Head of caudate nucleus (tissue), 42 donors: Measurements from ENCODE around the gene ARHGAP36.
A peak's percentile ranks its signal among the peaks of the same experiment; 100 is the strongest.

Experiments
- DNase-seq, 42 donors: peaks; one replicate each; pipeline versions ENCODE4 v3.0.0 to v3.0.0-alpha.2; 2020 to 2021; ENCODE audit warnings: mixed read lengths in 7 of 42
- intact Hi-C: fragments of 100-400 bp; cut with DNase I; formaldehyde crosslinking; loops from one replicate; pipeline ENCODE4 v1.15.0; 2022

Gene ARHGAP36

GRCh38 chrX:131067846-131068745 is 9.9 kb downstream of the ARHGAP36 start:
- intact Hi-C loops, result no loop called here
- no peak for DNase-seq

- intact Hi-C loops, result no loop called here
- DNase-seq, result peak in 33 of 42 donors; percentile 2 to 76 (median 32)
Measured at GRCh38 chrX:131068945-131069719, 11.0 kb downstream of the ARHGAP36 start.

GRCh38 chrX:131072871-131073571 is 14.9 kb downstream of the ARHGAP36 start:
- no peak for DNase-seq
- intact Hi-C loops, result no loop called here

GRCh38 chrX:131073607-131074006 is 15.5 kb downstream of the ARHGAP36 start:
- intact Hi-C loops, result no loop called here
- no peak for DNase-seq

- DNase-seq, result no peak
- intact Hi-C loops, result no loop called here
Measured at GRCh38 chrX:131081772-131082740, 23.9 kb downstream of the ARHGAP36 start.

GRCh38 chrX:131083510-131084142 is 25.5 kb downstream of the ARHGAP36 start:
- intact Hi-C loops, result no loop called here
- no peak for DNase-seq

- intact Hi-C loops, result no loop called here
- DNase-seq, result no peak
Measured at GRCh38 chrX:131084145-131084544, 26.0 kb downstream of the ARHGAP36 start.

GRCh38 chrX:131136776-131137175 is 78.6 kb downstream of the ARHGAP36 start:
- DNase-seq, result no peak
- intact Hi-C loops, result no loop called here

- DNase-seq, result no peak
- intact Hi-C loops, result no loop called here
Measured at GRCh38 chrX:131139072-131139471, 80.9 kb downstream of the ARHGAP36 start.
